Embryonic facial prominence (tissue), 1 donor: ENCODE measurements around the gene BMF.
"Not testable (repeated sequence)": the region's sequence is repeated elsewhere in the genome, so short reads cannot be mapped to it uniquely, and the experiment has no call there.

Experiments
- DNase-seq: peaks from one replicate; pipeline ENCODE4 v3.0.0-alpha.2; 2016; ENCODE audit errors: extremely low spot score

BMF gene, protein sequence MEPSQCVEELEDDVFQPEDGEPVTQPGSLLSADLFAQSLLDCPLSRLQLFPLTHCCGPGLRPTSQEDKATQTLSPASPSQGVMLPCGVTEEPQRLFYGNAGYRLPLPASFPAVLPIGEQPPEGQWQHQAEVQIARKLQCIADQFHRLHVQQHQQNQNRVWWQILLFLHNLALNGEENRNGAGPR

DNA sequence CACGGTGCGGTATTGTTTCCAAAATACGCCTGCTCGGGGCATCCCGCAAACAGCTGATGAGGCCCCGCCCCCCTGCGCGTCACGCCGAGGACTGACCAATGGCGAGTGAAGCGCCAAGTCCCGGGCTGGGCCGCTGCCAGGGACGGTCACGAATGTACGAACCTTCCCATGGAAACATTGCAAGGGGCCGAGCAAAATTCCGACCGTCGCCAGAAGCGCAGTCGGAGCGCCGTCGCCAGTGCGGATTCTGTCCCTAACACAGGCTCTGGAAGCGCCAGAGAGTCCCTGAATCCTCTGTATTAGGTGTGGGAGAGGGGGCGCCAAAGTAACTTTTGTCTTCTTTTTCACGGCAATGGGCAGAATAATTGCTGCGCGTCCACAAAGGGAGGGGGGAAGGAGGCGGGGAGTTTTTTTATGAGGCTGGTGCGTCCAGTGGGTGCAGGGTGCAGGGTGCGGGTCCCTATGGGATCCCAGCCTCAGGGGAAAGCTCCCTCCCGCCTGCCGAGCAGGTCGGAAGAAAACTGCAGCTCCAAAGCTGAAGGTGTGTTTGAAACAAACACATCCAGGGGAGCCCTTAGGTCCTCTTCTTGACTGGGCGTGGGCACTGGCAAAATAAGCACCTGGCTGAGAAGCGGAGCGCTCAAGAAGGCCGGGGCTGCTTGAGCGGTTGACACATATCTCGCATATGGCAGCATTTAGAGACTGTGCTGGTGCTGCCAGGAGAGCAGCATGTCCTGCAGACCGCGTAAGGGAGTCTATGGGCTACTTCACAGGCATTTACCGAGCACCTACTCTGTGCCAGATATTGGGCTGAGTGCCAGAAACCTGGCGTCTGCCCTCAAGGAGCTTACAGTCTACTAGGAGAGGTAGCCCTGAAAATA lies at the start of gene BMF:
Gene BMF (minus strand): TSS at position 25 of the 881 bp plus-strand sequence. CDS start 2,793 bp downstream, outside the sequence.
- DNase-seq = peak; percentile 96

DNA sequence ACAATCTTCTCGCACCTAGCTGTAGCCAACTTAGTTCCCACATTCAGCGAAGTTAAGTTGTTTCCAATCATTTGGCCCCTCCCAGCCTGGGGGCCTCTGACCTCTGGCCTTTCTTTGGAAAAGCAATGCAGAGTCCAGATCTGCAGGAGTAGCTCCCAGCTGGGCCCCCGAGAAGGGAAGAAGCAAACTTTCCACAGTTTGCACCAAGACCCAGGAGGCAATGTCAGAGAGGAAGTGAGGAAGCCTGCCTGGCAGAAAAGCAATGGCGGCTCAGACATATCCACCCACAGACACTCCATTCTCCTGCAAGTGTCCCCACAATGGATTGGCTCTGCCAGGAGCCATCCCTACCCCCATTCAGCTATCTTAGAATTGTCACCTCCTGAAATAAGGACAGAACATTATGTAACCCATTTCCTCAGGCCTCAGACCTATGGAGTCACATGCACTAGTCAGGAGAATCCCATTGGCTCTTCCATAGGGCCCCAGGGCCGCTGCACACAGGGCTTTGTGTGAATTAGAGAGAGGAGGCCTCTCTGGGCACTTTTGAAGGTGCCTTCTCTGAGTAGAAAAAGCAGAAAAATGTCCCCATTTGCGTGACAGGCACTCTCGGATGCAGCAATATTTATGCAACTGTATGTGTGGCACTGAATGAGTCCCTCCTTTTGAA lies 49.2 kb upstream of the BMF start:
- DNase-seq = no peak

DNA sequence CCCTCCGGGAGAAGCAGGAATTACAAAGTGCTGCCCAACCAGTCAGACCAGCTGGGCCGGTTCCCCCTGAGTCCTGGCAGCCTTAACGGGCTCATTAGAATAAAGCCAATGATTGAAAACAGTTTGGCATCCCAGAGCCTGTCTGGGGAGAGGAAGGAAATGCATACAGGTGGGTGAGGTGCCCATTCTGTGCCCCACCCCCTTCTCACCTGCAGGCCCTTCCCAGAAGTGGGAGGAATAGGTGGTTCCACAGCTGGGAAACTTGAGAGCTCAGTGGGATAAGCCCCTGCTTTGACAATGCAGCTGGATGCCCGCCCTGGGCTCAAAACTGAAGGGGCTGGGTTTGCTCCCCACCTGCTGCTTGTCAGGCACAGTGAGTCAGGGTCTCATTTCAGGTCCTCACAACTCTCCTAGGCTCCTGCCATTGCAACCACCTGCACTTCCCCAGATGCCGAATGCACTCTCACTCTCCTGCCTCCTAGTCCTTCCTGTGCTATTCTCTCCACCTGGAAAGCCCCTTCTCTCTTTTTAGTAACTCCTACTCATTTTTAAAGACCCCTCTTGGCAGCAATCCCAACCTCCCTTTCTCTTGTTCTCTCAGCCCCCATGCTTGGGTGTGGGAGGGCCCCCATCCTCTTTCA lies 46.7 kb upstream of the BMF start:
- no peak for DNase-seq

DNA sequence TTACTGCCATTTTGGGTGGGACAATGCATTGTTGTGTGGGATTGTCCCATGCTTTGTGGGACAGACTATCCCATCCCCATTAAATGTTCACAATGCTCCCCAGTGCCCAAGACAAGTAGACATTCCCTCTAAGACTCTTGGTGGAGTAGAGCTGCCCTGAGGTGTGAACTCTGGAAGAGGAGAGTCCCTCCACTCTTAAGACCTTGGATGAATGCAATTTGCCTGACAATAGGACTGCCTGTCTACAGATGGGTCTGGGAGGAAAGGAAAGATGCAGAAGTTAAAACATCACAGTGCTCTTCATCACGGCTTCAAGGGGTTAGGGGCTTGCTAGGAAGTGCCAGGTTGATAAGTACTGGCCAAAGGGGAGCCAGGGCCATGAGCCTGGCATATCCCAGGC lies 46.1 kb upstream of the BMF start:
- DNase-seq = not testable (repeated sequence)

DNA sequence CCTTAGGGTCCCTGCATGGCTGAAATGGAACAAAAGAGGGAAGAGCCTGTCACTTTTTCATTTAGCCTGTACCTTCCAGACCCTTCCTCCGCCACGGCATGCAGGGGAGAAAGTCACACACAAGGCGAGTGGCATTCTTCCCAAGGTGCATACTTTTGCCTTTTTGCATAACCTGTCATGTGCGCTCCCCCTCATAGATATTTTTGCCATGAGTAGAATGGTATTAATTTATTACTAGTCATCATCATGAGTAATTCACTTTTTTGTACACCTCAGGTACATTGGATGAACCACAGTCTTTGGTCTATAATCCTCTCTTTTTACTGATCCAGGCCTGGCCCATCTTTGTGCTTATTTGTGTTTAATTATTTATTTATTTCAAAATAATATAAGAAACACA lies 43.3 kb upstream of the BMF start:
- DNase-seq = no peak

DNA sequence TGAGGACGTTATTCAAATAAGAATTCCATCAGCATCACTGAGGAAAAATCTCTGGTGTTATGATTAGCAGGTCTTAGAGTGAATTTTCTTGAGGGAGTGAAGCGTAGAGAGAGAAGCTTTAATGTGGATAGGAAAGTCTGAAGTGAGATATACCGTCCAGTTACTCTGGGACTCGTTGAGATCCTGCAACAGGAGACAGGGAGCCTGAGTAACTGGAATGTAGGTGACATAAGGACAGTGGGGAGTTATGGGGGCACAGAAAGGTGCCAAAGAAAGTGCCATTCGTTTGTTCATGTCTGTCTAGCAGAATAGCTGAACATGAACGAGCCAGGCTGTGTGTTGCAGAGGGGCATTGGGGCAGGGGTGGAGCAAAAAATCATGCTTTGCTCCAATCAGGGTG lies 42.8 kb upstream of the BMF start:
- DNase-seq = no peak

DNA sequence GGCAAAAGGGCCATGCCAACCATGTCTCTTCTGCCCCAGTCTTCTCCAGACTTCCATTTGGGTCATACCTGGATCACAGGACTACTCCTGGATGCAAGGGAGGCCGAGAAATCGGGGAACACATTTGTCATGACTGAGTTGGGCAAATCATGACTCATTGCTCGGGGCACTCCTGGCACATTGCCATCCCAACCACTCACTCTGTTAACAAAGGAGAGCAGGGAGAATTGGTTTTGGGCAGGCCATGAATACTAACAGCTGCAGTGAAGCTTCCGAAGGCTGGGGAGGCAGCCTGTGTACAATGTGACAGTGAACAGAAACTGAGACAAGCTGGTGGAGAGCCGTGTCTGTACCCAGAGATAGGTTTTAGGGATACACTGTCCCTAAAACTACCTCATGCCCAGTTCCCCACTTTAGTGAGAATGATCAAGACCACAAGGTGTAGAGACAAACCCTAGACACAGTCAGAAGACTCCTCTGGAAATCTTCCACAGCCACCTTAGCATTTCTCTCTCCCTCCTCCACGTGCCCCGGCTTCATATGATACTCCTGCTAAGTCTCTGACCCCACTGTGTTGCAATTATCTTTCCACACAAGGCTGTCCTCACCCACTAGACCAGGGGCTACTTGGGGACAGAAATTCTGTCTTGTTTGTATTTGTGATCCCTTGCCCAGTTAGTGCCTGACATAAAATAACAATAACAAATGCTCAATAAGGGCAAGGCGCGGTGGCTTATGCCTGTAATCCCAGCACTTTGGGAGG lies 41.7 kb upstream of the BMF start:
- no peak for DNase-seq

DNA sequence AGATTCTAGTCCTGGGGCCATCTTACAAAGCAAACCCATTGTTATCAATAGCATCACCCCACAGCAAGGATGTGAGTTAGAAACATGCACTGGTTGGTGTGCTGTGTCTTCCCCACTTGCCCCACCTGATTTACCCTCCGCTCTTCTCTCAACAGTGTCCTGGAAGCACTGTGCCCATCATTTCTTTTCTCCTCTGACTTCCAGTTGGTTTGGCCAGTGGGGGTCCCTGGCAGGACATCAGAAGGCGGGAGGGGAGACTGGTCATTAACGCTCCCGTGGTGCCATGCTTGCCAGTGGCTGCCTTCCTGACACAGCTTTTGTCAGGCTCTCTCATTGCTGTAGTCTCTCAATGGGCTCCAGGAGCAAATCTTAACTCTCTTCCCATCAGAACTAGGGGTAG lies 40.7 kb upstream of the BMF start:
- no peak for DNase-seq

DNA sequence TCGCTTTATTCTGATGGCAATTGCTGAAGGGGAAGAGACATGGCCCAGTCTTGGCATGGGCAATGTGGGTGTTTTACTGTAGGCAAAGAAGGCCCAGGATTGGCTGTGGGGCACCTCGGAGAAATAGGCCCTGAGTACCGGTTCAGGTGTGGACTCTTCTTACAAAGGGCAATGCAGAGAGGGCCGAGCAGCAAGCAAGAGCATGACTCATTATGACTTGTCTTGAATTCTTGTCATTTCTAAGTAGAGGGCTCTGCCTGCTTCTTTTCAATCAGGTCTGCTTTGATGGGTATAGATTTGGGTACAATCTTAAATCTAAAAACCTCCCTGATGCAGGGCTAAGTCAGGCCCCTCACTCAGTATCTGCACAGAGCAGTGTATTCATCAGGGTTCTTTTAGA lies 37.4 kb upstream of the BMF start:
- no peak for DNase-seq

DNA sequence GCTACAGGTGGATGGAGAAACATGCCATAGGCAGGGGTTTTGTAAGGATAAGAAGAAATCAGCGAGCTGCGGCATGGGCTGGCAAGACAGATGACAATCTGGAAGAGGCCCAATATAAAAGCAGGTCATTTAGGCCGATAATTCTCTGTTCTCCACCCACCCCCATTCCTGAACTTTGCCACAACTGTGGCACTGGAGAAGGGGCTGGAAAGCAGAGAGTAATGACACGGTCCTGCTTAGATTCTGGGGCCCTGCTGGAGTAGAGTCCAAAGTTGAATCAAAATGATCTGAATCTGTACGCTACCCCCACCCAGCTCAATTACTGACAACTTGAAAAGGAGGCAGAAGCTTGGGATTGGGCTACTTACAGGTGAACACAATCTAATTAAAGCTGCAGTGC lies 33.7 kb upstream of the BMF start:
- DNase-seq = no peak

DNA sequence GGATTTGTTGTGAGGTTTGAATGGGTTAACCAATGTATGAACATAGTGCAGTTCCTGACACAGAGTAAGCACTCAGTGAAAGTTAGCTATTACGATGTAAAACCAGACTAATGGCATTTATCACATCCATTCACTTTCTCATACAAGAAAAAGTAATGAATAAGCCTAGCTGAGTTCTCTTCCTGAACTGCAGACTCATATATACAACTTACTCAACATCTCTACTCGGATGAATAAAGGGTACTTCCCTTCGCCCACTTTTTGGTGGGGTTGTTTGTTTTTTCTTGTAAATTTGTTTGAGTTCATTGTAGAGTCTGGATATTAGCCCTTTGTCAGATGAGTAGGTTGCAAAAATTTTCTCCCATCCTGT lies 29.5 kb upstream of the BMF start:
- DNase-seq = not testable (repeated sequence)

DNA sequence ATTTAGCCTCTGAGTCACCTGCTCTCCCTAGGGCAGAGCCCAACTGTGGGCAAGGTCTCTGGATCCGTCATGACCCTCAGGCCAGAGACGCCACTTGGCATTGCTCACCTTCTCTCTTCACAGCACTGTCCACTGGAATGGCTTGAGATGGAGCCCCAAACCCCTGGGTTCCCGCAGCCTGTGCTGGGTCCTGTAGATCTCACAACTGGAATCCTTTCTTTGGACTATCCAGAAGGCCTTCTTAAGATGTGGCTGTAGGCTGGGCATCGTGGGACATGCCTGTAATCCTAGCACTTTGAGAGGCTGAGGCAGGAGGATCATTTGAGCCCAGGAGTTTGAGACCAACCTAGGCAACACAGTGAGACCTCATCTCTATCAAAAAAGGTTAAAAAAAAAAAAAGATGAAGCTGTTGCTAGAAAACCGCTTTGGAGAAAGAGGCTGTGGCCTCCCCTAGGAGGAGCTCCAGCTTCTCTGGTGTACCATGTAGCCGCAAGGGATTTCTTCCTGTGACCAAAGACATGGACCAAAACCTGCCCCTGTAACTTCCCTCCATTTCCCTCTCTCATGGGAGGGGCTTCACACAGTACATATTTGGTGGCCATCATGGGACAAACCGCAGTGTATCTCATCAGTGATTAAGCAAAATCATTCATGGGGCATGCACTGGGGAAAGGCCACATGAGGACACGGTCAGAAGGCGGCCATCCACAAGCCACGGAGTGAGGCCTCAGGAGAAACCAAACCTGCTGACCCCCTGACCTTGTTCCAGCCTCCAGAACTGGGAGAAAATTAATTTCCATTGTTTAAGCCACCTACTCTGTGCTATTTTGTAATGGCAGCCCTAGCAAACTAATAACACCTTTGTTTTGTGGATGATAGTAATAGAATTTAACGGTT lies 28.9 kb upstream of the BMF start:
- no peak for DNase-seq

DNA sequence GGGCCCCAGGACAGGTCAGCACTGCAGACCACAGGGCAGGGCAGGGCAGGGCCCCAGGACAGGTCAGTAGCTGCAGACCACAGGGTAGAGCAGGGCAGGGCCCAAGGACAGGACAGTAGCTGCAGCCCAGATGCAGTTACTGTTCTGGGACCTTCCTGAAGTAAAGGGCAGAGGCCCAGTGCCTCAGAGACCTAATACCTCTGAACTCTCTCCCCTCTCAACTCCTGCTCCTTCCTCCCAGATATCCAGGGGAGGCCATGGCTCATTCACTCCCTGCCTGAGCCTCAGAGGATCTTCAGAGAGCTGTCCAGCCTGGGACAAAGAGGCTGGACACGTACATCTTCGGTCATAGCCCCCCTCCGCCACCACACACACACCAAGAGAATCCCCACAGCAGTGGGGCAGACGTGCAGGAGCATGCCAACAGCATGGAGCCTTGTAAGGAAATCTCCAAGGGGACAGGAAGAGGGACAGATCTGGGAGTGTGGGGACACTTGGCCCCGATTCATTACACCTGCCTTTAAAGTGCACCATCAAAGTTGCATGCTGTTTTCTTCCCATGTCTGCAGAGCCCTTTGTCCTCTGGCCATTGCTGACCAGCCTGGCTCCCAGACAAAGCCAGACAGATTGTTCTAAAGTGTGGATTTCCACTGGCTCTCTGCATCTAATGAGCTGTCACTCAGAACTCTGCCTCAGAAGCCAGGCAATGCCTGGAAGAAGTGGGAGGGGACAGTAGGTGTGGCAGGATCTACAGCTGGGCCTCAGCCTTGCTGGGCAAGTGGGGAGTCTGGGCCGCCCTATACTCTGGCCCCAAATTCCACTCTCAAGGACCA lies 28.0 kb upstream of the BMF start:
- no peak for DNase-seq

DNA sequence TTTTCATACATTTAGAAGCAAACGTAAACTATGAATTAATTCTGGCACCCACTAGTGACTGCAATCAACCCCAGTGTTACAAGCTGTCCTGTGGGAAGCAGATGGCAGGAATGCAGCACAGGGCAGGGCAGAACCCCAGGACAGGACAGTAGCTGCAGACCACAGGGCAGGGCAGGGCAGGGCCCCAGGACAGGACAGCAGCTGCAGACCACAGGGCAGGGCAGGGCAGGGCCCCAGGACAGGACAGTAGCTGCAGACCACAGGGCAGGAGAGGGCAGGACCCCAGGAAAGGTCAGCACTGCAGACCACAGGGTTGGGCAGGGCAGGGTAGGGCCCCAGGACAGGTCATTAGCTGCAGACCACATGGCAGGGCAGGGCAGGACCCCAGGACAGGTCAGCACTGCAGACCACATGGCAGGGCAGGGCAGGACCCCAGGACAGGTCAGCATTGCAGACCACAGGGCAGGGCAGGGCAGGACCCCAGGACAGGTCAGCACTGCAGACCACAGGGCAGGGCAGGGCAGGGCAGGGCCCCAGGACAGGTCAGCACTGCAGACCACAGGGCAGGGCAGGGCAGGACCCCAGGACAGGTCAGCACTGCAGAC lies 27.3 kb upstream of the BMF start:
- DNase-seq = not testable (repeated sequence)

DNA sequence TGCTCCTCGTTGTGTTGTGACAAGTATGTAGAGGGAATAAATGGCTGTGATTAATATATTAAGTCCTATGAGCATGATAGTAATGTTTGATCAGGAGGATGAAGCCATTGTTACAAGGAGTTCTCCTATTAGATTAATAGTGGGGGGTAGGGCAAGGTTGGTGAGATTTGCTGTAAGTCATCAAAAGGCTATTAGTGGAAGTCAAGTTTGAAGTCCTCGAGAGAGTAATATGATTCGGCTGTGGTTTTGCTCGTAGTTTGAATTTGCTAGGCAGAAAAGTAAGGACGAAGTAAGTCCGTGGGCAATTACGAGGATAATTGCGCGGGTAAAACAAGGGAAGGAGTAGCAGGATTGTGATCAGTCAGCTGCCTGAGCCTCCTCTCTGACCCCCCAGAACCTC lies 26.2 kb upstream of the BMF start:
- no peak for DNase-seq

DNA sequence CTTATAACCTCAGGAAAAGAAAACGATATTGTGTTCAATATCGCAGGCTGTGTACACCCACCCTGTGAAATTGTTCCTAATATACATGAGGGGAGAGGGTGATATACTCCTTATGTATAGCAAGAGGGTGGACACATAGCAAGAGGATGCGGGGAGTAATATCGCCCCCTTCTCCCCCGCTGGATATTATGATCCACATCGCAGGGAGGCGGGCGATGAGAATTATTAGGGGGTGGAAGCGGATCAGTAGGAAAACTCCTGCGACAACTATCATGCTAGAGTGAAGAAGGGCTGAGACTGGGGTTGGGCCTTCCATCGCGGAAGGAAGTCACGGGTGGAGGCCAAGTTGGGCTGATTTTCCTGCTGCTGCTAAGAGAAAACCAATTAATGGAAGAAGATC lies 24.9 kb upstream of the BMF start:
- no peak for DNase-seq

DNA sequence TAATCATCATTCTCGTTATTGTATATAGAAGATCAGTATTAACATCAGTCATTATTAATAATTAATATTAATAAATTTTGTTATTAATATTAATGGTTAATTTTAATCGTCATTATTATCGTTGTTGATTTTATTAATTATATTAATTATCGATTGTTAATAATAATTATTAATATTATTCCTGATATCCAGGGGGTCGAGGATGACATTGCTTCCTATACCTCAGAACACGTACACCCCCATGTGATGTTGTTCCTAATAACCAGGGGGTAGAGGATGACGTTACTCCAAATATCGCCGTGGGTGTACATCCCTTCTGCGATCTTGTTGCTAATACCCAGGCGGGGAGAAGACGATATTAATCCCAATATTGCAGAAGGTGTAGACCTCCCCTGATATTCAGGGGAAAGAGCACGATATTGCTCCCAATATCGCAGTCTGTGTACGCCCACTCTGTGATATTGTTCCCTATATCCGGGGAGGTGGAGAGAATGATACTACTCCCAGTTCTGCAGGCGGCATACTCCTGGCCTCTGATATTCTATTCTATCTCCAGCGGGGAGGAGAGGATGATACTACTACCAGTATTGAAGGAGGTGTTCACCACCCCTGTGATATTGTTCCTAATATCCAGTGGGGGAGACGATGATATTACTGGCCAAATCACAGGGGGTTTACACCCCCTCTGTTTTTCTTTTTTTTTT lies 22.3 kb upstream of the BMF start:
- DNase-seq = no peak

DNA sequence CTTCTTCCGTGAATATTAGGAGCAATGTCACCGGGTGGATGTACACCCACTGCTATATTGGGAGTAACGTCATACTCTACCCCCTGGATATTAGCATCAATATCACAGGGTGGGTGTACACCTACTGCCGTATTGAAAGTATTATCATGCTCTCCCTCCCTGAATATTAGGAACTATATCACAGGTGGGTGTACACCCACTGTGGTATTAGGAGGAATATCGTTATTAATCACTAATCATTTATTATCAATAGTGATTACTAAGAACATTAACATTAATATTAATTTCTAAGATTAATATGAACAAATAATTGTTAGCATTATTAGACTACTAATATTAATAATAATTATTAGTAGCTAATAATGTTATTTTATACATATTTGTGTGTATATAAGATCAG lies 21.4 kb upstream of the BMF start:
- no peak for DNase-seq
